HG03095 (cell line): ENCODE data around the gene PPP6R3.
A peak's percentile ranks its signal among the peaks of the same experiment; 100 is the strongest.

Experiments
- ATAC-seq: cut with Tn5 transposase; IDR thresholded peaks from one replicate; pipeline ENCODE4 v1.9.1; 2021; ENCODE audit warnings: moderate library complexity; ENCODE audit not compliant: unreplicated experiment

PPP6R3 gene, protein sequence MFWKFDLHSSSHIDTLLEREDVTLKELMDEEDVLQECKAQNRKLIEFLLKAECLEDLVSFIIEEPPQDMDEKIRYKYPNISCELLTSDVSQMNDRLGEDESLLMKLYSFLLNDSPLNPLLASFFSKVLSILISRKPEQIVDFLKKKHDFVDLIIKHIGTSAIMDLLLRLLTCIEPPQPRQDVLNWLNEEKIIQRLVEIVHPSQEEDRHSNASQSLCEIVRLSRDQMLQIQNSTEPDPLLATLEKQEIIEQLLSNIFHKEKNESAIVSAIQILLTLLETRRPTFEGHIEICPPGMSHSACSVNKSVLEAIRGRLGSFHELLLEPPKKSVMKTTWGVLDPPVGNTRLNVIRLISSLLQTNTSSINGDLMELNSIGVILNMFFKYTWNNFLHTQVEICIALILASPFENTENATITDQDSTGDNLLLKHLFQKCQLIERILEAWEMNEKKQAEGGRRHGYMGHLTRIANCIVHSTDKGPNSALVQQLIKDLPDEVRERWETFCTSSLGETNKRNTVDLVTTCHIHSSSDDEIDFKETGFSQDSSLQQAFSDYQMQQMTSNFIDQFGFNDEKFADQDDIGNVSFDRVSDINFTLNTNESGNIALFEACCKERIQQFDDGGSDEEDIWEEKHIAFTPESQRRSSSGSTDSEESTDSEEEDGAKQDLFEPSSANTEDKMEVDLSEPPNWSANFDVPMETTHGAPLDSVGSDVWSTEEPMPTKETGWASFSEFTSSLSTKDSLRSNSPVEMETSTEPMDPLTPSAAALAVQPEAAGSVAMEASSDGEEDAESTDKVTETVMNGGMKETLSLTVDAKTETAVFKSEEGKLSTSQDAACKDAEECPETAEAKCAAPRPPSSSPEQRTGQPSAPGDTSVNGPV

DNA sequence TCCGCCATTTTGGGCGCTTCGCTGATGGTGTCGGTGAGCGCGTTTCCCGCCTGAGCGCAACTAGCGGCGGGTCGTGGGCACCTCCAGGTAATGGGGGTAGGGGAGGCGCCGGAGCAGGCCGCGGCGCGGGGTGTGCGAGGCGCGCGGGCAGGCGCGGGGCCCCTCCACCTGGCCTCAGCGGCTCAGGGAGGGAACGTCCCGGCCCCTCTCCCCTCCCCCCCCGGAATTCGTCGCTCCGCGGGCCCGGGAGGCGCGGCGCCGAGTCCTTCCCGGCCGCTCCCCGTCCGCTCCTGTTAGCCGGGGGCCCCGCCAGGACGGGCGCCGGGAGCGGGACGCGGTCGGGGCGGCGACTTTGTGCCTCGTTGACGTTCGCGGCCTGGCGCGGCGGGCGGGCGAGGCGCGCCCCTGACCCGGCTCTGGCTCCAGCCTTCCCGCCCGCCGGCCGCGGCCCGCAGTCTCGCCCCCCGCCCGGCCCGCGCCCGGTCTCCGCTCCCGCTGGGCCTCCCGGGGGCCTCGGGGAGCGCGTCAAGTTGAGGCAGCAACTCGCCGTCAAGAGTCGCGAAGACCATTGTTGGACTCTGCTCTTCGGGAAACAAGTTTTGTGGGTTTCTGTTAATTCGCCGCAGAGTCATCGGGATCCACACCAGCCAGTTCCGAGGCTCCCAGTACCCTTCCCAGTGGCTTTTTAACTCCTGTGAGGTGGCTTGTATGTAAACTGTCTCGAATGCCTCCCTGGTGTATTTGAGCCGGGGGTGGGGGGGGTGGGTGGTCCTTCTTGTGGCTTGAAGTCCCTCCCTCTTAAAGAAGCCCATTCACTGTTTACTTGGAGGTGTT lies at the start of gene PPP6R3:
Gene PPP6R3, plus strand, starts transcription at position 12 of the 834 bp plus-strand sequence. CDS start 76,913 bp downstream, outside the sequence.
- peak; percentile 33 for ATAC-seq

DNA sequence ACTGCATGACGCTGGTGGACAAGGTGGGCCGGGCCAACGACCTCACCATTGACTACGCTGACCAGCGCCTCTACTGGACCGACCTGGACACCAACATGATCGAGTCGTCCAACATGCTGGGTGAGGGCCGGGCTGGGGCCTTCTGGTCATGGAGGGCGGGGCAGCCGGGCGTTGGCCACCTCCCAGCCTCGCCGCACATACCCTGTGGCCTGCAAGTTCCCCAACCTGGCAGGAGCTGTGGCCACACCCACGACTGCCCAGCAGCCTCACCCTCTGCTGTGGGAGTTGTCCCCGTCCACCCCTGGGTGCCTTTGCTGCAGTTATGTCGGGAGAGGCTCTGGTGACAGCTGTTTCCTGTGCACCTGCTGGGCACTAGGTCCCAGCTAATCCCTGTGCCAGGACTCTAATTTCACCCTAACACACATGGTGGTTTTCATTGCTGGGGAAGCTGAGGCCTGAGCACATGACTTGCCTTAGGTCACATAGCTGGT lies 49.0 kb upstream of the PPP6R3 start:
- ATAC-seq = no peak

DNA sequence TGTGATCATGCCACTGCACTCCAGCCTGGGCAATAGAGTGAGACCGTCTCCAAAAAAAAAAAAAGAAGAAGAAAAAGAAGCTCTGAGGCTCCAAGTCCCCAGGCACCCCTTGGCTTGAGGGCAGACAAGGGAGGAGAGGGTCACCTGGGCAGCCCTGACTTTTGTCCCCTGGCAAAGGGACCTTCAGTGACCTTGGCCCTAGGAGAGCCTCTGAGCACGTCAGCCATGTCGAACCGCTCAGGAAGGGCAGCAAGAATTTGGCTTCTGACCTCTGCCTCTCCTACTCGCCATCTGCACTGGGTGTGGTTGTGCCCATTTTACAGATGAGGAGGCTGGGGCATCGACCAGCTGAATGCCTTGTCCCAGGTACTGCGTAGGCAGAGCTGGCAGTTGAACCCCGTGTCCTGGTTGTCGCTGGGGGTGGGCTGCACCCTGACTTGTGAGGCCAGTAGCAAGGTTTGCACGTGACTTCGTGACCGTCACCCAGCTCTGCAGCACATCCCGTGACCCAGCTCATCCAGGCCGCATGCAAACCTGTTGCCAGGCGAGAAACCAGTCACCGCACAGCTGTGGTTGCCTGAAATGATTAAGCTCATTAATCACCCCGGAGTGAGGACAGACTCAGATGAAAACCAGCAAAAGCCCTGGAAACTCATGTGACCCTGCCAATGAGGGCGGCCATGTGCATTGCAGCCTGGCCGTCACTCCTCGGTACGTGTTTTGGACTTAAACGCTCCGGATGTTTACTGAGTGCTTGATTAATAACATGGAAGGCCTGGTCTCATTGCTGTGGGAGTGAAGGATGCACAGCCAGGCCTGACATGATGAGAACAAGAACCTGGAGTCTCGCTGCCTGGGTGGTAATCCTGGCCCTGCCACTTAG lies 47.7 kb upstream of the PPP6R3 start:
- ATAC-seq = no peak

DNA sequence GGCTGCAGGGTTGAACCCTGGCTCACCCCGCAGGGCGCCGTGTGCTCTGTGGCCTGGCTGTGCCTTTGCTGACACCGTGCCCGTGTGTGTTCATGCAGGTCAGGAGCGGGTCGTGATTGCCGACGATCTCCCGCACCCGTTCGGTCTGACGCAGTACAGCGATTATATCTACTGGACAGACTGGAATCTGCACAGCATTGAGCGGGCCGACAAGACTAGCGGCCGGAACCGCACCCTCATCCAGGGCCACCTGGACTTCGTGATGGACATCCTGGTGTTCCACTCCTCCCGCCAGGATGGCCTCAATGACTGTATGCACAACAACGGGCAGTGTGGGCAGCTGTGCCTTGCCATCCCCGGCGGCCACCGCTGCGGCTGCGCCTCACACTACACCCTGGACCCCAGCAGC lies 47.0 kb upstream of the PPP6R3 start:
- no peak for ATAC-seq

DNA sequence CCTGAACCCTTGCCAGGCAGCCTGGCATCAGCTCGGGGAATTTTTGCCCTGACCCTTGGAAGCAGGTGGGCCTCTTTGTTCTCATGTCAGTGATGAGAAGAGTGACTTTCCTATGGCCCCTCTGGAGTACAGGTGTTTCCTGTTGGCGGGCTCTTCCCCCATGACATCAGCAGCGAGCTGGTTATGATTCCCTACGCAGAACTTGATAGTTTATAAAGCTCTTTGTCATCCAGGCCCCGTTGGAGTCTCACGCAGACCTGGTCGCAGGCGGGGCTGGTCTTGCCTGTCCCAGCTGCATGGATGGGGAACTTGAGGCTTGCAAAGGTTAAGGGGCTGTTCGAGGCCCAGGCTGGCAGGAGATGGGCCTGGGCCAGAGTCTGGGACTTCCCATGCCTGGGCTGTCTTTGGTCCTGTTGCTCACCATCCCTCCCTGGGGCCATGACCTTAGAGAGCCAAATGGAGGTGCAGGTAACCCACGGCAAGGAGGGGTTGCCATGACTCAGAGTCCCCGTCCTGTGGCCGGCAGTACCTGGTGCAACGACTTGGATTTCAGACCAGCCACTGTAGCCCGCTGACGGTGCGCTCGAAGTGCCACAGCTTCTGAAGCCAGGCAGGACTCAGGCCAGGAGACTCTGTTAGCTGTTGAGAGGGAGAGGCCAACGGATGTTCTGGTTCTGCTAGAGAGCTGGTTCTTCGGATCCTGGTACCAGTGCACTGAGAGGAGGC lies 45.9 kb upstream of the PPP6R3 start:
- no peak for ATAC-seq

DNA sequence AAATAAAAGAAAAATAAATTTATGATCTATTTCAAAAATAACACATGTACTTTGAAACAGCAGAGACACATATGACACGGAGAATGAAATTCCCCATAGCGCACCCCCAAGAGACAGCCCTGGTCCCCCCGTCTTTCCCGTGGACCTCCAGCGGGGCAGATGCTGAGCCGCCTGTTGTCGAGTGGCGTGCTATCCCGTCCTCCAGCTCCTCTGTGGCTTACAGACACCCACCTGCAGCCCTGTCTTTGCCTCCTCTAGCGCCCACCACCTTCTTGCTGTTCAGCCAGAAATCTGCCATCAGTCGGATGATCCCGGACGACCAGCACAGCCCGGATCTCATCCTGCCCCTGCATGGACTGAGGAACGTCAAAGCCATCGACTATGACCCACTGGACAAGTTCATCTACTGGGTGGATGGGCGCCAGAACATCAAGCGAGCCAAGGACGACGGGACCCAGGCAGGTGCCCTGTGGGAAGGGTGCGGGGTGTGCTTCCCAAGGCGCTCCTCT lies 44.4 kb upstream of the PPP6R3 start:
- ATAC-seq = no peak

DNA sequence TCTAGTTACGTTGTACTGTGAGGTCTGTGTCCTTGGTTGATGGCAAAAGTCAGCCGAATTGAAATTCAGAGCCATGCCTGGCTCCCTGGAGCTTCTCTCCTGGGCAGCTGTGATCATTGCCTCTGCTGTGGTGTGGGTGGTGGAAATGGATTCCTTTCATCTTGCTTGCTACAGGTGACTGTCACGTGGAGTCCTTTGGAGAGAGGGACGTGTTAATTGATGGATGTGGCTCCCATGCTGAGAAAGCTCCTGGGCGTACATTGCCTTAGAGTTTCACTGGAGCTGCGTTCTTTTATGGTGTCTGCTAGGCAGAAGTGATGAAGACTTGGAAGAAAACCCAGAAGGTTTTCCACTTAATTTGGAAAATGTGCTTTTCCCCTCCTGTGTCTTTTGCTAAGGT lies 41.9 kb upstream of the PPP6R3 start:
- ATAC-seq = no peak

DNA sequence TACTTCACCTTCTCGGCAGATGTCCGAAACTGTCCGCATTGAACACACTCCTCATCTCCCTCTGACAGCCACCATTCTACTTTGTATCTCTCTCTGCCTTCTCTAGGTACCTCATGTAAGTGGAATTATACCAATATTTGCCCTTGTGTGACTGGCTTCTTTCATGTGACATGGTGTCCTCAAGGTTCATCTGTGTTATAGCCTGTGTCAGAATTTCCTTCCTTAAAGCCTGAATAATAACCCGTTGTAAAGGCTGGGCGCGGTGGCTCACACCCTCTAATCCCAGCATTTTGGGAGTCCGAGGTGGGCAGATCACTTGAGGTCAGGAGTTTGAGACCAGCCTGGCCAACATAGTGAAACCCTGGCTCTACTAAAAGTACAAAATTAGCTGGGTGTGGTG lies 40.4 kb upstream of the PPP6R3 start:
- no peak for ATAC-seq

DNA sequence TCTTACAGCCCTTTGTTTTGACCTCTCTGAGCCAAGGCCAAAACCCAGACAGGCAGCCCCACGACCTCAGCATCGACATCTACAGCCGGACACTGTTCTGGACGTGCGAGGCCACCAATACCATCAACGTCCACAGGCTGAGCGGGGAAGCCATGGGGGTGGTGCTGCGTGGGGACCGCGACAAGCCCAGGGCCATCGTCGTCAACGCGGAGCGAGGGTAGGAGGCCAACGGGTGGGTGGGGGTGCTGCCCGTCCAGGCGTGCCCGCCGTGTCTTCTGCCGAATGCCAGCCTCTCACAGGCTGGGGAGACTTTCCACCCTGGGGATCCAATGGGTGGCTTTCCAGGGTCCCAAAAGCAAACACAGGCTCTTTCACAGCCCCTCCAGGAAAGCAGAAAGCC lies 37.1 kb upstream of the PPP6R3 start:
- no peak for ATAC-seq

DNA sequence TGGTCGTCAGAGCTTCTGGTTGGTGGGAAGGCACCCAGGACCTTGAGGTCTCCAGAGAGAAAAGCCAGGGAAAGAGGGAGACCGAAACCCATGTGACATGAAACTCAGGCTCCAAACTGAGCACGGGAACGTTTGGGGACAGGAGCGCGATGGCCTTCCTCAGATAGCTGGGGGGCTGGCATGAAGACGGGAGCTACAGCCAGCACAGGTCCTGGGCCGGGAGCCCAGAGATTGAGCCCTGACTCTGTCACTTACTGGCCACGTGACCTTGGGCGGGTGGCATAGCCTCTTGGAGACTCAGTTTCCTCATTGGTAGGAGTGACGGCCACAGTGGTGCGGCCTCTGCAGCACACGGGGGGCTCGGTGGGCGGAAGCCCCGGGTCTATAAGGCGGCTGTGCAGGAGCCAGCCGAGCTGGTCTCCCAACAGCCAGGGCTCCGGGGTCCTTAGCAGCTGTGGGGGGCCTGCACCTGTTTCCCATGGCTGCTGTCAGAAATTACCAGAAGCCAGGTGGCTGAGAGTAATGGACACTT lies 36.4 kb upstream of the PPP6R3 start:
- no peak for ATAC-seq

DNA sequence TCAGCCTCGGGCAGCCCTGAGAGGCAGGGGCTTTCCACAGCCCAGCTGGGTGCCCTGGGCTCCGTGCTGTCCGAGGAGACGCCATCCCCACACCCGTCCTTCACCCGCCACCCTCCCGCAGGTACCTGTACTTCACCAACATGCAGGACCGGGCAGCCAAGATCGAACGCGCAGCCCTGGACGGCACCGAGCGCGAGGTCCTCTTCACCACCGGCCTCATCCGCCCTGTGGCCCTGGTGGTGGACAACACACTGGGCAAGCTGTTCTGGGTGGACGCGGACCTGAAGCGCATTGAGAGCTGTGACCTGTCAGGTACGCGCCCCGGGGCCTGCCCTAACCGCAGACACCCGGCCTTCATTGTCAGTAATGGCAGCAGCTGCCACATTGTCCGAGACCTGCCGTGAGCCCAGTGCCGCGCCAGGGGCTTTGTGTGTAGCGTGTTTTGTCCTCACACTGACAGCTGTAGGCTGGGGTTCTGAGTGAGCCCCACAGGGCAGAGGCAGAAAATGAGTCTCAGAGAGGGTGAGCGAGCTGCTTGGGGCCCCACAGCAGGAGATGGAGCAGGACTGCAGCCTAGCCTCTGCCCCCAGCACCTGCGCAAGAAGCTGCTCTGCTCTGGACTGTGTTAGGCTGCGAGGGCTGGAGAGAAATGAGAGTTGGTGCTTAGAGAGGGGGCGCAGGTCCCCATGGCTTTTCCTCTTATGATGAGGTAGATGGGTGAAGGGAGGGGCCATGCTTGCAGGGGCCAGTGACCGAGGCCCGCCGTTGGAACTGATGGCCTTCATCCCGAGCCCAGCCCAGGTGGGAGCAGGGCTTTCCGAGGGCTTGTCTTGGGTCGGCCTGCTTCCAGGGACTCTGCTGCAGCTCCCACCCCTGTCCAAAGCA lies 35.3 kb upstream of the PPP6R3 start:
- ATAC-seq = no peak

DNA sequence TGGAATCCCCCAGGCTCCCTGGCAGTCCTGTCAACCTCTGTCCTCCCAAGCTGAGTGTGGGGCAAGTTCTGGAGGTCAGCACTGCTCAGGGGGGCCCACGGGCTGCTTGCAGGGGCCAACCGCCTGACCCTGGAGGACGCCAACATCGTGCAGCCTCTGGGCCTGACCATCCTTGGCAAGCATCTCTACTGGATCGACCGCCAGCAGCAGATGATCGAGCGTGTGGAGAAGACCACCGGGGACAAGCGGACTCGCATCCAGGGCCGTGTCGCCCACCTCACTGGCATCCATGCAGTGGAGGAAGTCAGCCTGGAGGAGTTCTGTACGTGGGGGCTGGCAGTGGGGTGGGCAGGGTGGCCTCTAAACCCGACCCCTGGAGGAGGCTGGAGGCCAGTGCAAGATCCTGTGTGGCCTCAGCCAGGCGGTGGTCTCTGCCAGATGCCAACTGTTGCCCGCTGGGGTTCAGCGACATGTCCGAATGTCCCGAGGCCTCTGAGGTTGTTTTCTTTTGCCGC lies 34.6 kb upstream of the PPP6R3 start:
- no peak for ATAC-seq

DNA sequence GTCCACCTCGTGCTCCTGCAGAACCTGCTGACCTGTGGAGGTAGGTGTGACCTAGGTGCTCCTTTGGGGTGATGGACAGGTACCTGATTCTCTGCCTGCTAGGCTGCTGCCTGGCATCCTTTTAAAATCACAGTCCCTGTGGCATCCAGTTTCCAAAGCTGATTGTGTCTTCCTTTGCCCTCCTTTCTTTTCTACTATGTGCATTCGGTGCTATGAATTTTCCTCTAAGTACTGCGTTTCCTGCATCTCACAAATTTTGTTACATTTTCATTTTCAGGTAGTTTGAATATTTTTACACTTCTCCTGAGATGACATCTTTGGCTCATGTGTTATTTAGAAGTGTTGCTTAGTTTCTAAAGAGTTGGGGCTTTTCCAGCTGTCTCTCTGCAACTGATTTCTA lies 30.9 kb upstream of the PPP6R3 start:
- no peak for ATAC-seq

DNA sequence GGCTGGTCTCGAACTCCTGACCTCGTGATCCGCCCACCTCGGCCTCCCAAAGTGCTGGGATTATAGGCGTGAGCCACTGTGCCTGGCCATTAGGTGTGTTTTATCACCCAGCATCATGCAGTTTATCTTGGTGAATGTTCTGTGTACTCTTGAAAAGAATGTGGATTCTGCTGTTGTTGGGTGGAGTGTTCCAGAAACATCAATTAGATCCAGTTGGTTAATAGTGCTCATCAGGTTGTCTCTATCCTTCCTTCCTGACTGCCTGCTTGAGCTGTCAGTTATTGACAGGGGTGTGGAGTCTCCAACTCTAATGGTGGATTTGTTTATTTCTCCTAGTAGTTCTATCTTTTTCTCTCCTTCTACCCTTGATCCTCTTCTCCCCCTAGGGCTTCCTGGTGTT lies 30.2 kb upstream of the PPP6R3 start:
- no peak for ATAC-seq

DNA sequence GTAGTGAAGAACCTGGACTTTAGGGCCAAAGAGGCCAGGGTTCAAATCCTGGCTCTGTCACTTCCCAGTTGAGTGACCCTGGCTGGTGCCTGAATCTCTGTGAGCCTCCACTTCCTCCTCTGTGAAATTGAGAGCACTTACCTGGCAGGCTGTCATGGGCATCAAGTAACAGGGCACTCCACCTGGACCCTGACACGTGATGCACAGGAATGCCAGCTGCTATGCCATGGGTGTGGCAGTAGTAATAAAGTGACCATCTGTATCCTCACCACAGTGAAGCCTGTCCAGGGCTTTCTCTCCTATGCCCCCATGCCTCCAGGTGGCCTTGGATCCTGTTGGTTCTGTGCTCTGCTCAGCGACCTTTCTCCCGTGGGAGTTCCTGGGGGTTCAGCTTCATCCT lies 29.8 kb upstream of the PPP6R3 start:
- ATAC-seq = no peak

DNA sequence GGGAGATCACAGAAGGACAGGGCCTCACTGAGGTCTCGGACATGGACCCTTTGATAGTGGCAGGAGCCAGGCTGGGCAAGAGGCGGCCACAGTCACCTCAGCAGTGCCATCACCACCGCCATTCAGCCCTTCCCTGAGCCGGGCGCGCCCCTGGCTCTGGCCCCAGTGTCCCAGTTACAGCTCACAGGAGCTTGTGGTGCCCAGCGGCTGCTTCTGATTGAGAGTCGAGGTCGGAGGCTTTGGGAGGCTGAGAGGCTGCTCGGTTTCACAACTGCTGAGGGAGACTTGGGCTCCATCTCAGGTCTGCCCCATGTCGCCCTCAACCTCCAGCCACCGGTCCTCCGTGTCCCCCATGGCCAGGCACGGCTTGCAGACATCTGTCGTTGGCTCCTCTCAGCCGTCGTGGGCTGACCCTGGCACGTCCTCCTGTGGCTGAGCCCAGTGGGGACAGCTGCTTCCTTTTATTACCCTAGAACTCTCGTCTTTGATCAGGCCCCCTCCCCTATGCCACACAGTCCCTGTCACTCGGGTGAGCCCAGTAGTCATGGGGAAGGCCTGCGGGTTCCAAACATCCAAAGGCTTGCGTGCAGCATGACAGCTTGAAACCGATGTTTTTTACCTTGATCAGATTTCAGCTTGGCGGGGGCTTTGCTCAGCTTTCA lies 28.4 kb upstream of the PPP6R3 start:
- ATAC-seq = no peak

DNA sequence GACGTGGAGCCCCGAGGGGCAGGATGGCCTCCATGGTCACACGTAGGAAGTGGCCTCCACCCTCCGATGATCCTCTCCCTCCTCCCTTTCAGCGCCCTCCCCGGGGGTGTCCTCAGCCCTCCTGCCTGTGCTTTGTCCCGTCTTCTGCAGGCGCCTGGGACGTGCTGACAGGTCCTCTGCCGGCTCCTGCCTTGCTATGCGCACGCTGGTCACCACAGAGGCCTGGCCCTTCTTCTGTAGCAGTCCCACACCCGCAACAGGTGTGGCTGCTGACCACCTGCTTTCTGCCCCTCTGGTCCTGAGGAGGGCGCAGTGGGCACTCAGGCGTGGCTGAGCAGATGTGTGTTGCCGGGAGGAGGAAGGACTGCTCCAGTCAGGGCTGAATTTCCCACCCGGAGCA lies 27.7 kb upstream of the PPP6R3 start:
- no peak for ATAC-seq
